CD1c-positive myeloid dendritic cell (primary cell): ENCODE data around the gene GBP5.
"Not testable (repeated sequence)": the region's sequence is repeated elsewhere in the genome, so short reads cannot be mapped to it uniquely, and the experiment has no call there.

Source experiments
- DNase-seq: peaks from one replicate; pipeline ENCODE4 v3.0.0-alpha.2; 2016; ENCODE audit errors: extremely low spot score

The GBP5 gene

GRCh38 chr1:89280766-89281165 lies 8.1 kb upstream of the GBP5 start:
- no peak for DNase-seq

GRCh38 chr1:89279011-89279466 lies 6.4 kb upstream of the GBP5 start:
- no peak for DNase-seq

GRCh38 chr1:89277725-89278124 lies 5.1 kb upstream of the GBP5 start:
- DNase-seq: no peak

- DNase-seq: no peak
Measured at GRCh38 chr1:89276690-89277089, 4.0 kb upstream of the GBP5 start.

- peak; percentile 28 for DNase-seq
Measured at GRCh38 chr1:89274411-89274857, 1.8 kb upstream of the GBP5 start.

GRCh38 chr1:89273324-89273778 lies 691 bp upstream of the GBP5 start:
- DNase-seq: no peak

- DNase-seq: no peak
Measured at GRCh38 chr1:89271341-89272015, 1.2 kb downstream of the GBP5 start.

- DNase-seq: no peak
Measured at GRCh38 chr1:89270423-89270822, 2.2 kb downstream of the GBP5 start.

- DNase-seq: no peak
Measured at GRCh38 chr1:89269277-89269676, 3.4 kb downstream of the GBP5 start.

- DNase-seq: no peak
Measured at GRCh38 chr1:89262643-89263042, 10.0 kb downstream of the GBP5 start.

- no peak for DNase-seq
Measured at GRCh38 chr1:89261926-89262515, 10.6 kb downstream of the GBP5 start.

GRCh38 chr1:89260566-89261255 lies 11.9 kb downstream of the GBP5 start:
- no peak for DNase-seq

- DNase-seq: no peak
Measured at GRCh38 chr1:89260042-89260441, 12.6 kb downstream of the GBP5 start.

- DNase-seq: no peak
Measured at GRCh38 chr1:89259283-89259971, 13.2 kb downstream of the GBP5 start.

GRCh38 chr1:89257041-89257440 lies 15.6 kb downstream of the GBP5 start:
- no peak for DNase-seq

- not testable (repeated sequence) for DNase-seq
Measured at GRCh38 chr1:89255581-89255980, 17.1 kb downstream of the GBP5 start.

GRCh38 chr1:89254658-89255287 lies 17.9 kb downstream of the GBP5 start:
- no peak for DNase-seq

- no peak for DNase-seq
Measured at GRCh38 chr1:89243046-89243445, 29.6 kb downstream of the GBP5 start.
